DMS153 treated with DMSO at 0.1 percent for 48 hours (cell line): ENCODE measurements around the gene SLC4A1.

Experiments
- DNase-seq: peaks from one replicate; lab custom pipeline; 2025; ENCODE audit not compliant: unreplicated experiment; lab: John Stamatoyannopoulos, UW

Gene SLC4A1

GRCh38 chr17:44207743-44208142, 60.2 kb downstream of the SLC4A1 start:
- no peak for DNase-seq

DNA sequence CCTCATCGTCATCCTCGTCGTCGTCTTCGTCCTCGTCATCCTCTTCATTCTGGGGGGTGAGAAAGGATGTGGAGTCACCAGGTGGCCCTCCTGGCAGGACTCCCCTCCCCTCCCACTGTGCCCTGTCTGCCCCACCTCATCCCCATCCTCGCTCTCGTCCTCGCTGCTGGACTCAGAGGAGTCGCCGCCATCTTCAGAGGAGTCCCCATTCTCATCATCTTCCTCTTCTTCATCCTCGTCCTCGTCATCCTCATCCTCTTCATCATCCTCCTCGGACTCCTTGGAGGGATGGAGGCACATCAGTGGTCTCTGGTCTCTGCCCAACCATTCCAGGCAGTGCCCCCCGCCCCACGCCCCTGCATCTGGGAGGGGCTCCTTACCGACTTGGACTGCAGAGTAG, 60.6 kb downstream of the SLC4A1 start:
- no peak for DNase-seq

DNA sequence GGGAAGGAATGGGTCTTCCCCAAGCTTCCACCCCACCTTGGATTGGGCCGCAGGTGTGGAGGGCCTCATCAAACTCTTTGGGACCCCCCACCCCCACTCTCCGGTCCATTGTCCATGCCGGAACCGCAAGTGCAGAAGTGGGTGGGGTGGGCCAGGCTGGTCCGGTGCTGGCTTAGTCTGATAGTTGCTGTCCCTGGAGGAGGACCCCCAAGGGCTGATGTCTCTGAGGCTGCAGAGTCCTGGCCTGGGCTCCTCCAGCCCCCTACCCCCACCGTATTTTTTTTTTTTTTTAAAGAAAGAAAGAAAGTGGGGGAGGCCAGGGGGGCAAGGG, 61.1 kb downstream of the SLC4A1 start:
- no peak for DNase-seq

GRCh38 chr17:44205962-44206824, 61.7 kb downstream of the SLC4A1 start:
- no peak for DNase-seq

- no peak for DNase-seq
Measured at GRCh38 chr17:44204441-44204882, 63.5 kb downstream of the SLC4A1 start.

GRCh38 chr17:44203731-44204440, 64.0 kb downstream of the SLC4A1 start:
- peak; percentile 2 for DNase-seq

- DNase-seq = no peak
Measured at GRCh38 chr17:44202756-44203155, 65.2 kb downstream of the SLC4A1 start.

DNA sequence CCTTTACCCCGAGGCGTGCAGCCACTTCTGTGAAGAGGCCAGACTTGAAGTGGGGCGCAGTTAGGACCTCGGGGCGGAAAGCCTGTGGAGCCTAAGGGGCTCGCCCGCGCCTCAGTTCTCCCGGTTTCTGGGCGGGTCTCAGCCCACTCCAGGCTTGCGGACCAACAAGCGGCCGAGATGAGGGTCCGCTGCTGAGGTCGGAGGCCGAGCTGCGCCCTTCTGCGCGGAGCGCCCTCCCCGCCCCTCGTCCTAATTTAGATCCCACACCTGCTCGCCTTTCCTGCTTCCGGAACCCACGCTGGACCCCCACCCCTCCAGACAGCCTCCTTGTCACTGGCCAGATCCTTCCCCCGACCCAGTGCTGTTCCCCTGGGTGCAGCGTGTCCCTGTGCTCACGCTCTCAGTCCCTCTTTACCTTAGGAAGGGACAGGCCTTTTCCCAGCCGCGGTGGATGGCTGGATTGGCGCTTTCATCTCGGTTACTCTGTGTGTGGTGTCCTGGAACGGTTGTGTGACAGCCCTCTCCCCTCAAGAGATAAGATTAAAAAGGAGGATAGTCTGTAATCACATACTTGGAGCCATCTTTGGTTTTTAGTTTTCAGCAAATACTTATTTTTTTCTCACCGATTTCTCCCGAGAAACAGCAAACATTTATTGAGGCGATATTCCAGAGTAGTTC, 67.3 kb downstream of the SLC4A1 start:
- no peak for DNase-seq

DNA sequence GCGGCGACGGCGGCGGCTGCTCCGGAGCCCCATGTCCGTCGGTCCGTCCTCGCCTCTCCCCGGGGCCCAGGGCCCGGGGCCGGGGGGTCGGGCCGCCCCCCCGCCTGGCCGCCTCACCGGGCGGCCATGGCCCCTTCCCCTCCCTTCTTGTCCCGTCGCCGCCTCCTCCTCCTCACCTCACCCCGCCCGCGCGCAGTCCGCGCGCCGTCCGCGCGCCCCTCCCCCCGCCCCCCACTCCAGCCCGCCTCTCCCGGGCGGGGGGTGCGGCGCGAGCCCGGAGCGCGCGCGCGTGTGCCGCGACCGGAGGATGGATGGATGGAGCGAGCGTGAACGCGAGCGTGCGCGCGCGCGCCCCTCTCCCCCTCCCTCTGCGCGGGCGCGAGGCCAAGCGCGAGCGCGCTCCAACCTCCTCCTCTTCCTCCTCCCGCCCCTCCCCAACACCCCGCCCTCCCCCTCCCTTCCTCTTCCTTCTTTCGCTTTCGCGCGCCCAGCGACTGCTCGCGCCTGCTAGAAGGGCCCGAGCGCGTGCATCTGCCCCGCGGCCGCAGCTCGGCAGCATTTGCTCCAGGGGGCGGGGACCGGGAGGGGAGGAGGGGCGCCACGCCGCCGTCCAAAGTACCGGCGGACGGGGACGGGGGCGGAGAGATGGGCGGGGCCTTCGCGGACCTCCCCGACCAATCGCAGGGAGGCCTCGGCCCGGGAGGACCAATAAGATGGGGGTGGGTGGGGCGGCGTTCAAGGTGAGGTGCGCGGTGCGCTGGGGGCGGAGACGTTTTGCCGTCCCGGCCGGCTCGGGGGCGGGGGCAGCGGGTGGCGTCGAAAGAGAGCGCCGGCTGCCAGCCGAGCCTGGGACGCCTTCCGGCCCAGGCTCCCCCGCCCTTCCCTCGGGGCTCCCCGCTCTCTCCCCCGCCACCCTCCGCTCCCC, 68.1 kb downstream of the SLC4A1 start, which contains the start of gene ATXN7L3:
ATXN7L3 (minus strand) TSS at position 332 of the 925 bp plus-strand sequence. CDS start 1,814 bp downstream, outside the sequence.
- peak; percentile 88 for DNase-seq

DNA sequence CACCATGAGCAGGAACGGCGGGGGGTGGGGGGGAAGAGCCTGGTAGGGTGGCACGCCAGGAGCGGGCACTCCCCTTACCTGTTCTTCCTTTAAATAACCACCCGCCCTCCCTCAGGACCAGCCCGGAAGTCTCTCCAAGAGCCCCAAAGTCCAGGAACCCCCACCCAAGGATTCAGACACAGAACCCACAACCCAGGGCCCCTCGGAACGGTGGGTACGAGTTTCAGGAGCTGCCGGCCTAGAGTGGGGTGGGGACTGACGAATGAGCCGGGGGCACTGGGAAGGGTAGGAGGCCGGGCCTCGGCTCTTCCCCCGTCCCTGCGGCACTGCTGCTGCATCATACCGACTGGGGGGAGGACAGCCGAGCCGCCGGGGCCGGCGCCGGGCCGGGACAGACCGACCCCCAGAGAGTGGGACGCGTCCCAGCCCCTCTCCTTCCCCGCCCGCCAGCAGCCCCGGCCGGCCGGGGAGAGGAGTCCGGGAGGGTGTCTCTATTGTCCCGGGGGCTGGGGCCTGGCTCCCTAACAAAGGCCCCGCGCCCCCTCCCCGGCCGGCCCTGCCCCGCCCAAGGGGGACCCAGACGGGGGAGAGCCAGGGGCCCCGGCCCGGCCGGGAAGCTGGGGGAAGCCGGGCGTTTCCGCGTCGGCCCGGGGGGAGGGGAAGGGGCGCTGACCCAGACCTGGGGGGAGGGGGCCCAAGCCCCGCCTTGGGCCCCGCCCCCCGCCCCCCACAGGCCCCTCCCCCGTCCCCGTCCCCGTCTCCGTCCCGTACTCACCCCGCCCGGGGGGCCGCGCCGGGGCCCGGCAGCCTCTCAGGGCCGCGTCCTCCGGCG, 69.0 kb downstream of the SLC4A1 start:
- no peak for DNase-seq
